ENCODE data around the gene JPT2.

JPT2 gene, protein sequence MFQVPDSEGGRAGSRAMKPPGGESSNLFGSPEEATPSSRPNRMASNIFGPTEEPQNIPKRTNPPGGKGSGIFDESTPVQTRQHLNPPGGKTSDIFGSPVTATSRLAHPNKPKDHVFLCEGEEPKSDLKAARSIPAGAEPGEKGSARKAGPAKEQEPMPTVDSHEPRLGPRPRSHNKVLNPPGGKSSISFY

DNA sequence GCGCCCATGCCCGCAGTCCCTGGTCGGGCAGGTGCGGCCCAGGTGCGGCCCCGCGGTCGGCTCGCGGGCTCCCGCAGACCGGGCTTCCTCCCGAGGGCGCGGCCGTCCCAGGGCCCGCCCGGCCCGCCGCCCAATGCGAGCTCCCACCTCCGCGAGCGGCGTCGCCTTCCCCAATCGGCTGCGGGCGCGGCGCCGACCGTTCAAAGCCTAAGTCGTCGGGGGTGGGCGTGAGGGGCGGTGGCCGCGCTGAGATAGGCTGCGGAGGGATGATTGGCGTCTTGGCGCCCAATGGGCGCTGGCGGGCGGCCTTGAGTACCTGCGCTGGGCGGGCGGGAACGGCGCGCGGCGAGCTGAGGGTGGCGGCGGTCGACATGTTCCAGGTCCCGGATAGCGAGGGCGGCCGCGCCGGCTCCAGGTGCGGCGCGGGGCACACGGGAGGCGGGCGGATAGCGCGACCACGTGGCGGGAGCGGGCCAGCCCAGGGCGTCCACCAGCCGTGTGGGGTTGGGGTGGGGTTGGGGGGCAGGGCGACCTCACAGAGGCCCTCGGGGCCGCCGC lies at the start of gene JPT2:
Gene JPT2 (plus strand): TSS at position 338 of the 558 bp plus-strand sequence. CDS start 34 bp downstream, at position 372.
- peak; percentile 98 for DNase-seq (ENCODE audit: low read depth)

DNA sequence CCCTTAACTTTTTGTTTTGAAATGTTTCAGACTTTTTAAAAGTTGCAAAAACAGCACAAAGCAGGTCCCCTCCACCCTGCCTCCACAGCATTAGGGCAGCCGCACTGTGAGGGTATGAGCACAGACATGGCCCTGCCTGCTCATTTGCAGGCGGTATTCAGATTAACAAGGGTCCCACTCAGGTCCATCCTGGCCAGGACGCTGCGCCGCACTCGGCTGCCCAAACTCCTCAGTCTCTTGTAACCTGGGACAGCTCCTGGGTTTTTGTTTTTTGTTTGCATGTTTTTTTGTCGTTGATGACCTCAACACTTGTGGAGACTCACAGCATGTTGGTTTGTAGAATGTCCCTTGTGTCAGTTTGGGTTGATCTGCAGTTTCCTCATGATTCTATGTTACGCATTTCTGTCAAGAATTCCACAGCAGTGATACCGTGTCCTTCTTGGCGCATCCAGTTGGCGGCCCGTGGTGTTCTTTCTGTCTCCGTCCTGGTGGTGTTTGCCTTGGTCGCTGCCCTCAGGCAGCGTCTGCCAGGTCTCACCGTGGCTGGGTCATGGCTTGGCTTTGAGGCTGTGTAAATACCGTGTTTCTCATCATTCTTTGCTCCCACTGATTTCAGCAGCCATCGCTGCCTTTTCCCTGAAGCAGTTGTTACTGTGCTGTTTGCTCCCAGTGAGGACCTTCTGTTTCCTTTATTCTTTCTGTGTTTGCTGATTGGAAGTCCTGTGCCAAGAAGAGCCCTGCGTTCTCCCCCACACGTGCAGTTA lies 47.4 kb upstream of the JPT2 start:
- DNase-seq (ENCODE audit: low read depth), result no peak

DNA sequence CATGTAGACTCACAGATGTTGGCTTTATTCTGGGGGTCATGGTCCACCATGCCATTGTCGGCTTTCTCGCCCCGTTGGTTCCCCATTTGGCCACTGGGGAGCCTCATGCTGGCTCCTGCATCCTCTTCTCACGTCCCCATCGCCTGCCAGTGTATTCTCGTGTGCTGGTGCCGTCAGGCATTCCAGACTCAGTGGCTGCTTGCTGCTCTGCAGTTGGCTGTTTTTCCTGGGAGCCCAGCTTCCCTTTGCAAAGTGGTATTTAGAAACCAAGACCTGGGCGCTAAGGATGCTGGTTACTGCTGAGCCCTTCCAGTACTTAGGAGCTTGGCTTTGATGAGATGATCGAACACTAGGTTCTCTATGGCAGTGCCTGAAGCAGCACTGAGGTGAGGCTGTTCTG lies 46.8 kb upstream of the JPT2 start:
- DNase-seq (ENCODE audit: low read depth), result no peak

DNA sequence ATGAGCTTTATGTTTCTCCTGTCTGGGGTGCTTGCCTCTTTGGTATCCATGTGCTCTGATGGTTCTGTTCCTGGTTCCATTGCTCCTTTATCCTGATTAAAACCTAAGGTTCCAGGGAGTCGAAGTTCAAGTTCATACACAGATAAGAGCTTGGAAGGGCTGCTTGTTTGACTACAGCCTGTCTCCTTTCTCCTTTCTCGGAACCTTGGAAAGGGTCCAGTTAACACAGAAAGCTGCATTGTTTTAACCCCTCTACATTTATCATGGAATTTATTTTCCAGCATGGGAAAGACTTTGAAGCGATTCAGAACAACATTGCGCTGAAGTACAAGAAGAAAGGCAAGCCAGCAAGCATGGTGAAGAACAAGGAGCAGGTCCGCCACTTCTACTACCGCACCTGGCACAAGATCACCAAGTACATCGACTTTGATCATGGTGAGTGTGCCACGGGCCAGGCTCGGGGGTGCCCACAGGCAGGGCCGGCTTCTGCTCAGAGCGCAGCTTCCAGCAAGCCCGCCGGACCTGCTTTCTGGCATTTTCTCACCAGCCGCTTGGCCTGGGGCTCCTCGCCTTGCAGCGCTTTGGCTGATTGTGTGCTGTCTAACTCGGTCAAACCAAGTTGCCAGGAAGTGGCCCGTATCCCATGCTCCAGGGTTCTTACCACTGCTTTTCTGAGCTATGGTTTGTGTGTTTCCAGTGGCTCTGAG lies 46.0 kb upstream of the JPT2 start:
- no peak for DNase-seq (ENCODE audit: low read depth)

DNA sequence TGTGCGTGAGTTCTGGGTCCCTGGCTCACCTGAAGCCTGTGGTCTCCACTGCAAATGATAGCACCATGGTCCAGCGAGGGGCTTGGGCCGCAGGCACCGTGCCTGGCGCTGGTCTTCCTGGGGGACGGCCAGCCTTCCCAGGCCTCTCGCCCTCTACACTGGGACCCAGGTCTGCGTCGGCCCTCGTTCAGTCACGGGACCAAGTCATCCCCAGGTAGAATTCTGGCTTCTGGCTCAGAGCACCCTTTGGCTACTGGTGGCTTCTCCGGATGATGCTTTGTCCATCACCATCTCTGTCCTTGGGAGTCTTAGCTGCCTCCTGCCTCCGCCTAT lies 45.5 kb upstream of the JPT2 start:
- DNase-seq (ENCODE audit: low read depth), result no peak

DNA sequence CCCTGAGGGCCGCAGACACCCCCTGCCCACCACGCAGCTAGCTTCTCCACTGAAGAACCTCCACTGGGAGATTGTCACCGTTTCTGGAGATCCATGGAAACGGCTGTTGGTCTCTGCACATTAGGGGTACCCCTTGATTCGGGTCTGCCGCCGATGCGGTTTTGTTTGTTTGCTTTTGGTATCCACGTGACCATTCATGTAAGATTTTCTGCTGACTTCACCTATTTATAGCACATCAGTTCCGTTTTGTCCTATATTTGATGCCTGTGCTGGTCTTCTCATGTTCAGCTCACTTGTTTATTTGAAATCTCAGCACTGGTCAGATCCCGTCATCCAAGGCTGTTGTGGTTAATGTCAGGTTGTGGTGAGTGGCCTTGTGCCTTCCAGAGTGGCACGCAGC lies 44.8 kb upstream of the JPT2 start:
- no peak for DNase-seq (ENCODE audit: low read depth)

DNA sequence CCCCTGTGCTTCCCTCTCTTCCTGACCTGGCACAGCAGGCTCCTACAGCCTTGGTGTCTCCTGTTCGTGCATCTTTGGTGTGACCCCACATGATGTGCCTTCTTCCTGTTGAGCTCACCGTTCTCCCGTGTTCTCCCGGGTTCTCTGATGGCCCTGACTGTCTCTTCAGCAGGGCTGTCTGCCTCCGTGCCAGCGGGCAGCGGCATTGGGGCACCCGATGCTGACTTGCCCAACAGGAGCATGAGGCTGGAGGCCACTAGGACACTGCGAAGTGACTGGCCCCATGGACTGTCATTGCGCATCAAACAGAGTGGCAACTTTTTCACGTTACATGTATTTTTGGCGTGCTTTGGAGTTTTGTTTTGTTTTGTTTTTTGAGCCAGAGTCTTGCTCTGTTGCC lies 43.5 kb upstream of the JPT2 start:
- no peak for DNase-seq (ENCODE audit: low read depth)

DNA sequence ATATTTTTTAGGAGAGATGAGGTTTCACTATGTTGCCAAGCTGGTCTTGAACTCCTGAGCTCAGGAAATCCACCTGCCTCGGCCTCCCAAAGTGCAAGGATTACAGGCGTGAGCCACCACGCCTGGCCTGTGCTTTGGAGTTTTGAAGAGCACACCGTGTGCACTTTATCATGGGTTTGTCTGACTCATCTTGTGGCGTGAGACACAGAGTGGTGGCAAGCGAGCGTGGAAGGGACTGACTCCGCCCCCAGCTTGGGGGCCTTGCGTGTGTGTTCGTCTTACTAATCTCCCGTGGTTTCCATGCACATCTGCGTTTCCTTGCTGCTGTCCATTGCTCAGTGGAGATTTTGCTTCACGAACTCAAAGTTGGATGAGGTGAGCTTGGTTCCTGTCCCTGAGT lies 43.0 kb upstream of the JPT2 start:
- no peak for DNase-seq (ENCODE audit: low read depth)

DNA sequence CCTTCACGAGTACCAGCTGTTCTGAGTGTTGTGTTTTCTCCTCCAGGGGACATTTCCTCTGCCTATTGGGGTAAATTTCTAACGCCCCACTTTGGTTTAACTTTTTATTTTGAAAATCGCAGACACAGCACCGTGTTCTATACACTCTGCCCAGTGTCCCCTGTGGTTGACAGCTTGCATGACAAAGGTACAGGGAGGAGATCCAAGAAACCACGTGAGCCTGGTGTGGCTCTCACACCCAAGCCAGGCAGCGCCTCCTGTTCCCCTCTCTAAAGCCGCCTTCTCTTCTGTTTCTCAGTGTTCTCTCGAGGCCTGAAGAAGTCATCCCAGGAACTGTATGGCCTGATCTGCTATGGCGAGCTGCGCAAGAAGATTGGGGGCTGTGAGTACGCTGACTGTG lies 40.6 kb upstream of the JPT2 start:
- DNase-seq (ENCODE audit: low read depth), result no peak

DNA sequence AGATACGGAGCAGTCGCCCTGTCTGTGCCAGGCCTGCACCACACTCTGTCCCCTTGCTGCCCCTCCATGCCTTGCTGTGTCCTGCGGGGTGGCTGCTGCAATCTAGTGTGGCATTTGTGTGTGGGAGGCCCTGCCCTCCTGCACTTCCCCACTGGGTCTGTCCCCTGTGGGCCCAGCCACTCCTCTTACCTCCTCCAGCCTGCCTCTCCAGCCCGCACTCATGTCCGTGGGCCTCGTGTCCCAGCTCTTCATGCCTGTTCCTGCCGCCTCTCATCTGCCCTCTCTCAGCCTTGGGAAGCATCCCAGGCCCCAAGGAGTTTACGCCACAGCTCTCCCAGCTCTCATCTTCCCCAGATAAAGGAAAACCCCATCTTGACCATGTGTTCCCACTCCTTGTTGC lies 39.3 kb upstream of the JPT2 start:
- no peak for DNase-seq (ENCODE audit: low read depth)

DNA sequence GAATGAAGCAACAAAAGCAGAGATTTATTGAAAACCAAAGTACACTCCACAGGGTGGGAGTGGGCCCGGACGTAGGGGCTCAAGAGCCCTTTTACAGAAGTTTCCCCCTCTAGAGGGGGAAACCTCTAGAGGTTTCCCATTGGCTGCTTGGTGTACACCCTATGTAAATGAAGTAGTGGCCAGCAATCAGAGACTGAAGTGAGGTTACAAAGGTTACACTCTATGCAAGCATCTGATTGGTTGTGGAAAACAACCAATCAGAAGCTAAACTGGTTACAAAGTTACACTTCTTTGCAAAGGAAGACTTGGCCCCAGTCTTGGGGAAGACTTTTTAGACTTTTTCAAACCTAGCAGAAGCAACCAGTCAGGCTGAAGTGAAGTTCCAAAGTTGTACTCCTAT lies 38.8 kb upstream of the JPT2 start:
- DNase-seq (ENCODE audit: low read depth), result no peak

DNA sequence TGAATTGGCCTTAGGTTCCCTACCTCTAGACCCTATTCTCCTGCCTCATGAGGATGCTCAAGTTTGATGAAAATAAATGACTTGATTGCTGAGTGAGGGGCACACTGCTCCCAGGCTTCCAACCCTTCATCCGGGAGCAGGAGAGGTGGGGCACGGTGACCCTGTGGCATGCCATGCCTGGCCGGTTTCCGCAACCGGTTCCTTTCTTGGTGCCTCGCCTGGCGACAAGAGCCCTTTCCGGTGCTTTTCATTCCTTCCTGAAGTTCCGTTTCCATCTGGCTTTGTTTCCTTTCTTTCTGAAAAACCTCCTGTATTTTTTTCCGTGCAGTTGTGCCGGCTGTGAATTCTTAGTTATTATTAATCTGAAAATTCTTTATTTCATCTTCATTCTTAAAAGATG lies 38.2 kb upstream of the JPT2 start:
- DNase-seq (ENCODE audit: low read depth), result no peak

DNA sequence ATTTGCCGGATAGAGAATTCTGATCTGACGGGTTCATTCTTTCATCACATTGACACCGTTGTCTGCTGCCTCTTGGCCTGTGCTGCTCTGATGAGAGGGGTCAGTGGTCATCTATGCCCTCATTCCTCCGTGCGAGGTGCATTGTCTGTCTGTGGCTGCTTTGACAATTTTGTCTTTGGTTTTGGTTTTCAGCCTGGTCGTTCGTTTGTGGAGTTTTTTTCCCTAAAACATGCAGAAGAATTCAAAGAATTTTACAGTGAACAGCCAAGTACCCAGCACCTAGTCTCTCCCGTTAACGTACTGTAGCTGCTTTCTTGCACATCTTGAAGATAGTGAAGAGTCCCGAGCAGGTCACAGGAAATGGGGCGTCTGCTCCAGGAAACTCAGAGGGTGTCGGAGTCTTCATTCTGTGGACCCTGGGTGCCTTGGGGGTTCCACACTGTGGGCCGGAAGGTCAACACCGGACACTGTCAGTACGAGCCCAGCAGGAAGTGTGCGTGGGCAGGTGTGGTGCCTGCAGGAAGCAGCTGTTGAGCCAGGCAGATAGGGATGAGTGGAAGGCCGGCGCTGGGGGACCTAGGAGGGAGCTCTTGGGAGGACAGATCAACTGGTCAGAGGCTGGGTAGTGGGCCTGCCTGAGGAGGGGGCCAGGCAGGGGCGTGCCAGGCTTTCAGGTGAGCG lies 37.7 kb upstream of the JPT2 start:
- DNase-seq (ENCODE audit: low read depth), result no peak

DNA sequence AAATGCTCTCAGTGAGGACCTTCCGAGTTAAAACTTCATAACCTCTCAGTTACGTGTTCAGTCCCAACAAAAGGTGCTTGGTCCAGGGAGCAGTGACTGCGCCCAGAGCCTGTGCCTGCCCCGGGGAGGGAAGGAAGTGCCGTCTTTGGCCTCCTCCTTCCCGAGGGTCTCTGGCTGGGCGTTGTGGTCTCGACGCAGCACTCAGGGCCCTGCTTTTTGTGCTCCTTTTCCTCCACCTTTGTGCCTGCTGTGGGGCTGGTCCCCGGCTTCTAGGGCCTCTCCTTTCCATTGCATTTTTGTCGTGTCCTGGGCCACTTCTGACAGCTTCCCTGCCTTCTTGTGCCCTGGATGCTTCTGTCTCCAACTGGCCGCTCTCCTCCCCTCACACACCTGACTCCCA lies 36.8 kb upstream of the JPT2 start:
- no peak for DNase-seq (ENCODE audit: low read depth)

DNA sequence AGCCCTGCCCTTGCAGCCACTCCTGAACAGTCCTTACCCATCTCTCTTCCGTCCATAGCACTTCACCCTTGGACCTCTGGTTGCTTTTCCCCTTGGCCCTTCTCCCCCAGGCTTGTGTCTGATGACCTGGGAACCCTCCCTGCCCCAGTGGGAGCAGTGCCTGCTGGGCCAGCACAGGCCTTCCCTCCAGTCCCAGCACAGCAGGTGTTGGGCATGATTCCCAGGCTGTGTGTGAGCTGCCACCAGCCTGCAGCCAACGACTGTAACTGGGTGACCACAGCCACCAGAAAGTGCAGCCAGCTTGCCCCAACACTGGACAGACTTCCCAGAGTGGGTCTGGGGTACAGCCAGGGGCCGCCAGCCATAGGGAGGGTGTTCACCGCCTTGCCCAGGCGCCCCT lies 35.9 kb upstream of the JPT2 start:
- no peak for DNase-seq (ENCODE audit: low read depth)

DNA sequence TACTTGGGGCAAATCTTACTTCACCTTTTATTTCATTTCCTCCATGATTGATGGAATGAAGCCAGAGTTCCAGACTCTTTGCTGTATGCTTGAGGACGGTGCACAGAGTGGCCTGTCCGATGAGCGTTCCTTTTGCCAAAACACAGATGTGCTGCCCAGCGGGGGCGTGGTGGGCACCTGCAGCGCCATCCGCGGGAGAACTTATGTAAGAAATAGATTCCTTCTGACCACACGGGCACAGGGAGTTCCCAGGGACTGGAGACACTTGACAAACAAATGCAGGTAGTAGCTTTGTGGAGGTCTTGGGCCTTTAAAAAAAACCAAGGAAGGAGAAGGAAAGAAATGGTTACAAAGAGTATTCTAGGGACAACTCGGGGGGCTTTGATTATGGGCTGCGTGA lies 35.3 kb upstream of the JPT2 start:
- DNase-seq (ENCODE audit: low read depth), result no peak

DNA sequence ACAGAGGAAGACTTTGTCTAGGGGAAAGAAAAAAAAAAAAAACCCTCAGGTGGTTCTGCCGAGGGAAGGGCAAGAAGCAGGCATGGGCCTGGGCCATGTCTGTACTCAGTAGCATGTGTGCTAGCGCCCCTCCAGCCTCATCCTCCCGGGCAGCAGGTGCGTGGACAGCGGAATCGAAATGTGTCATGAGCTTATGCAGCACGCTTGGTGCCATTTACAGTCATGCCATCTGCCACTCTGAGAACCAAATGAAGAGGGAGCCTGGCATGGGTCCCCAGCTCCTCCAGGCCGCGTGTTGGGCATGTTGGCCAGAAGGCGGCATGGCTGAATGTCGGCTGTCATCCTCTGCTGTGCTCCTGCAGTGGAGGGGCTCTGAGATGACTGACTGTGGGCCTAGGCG lies 34.6 kb upstream of the JPT2 start:
- DNase-seq (ENCODE audit: low read depth), result no peak

DNA sequence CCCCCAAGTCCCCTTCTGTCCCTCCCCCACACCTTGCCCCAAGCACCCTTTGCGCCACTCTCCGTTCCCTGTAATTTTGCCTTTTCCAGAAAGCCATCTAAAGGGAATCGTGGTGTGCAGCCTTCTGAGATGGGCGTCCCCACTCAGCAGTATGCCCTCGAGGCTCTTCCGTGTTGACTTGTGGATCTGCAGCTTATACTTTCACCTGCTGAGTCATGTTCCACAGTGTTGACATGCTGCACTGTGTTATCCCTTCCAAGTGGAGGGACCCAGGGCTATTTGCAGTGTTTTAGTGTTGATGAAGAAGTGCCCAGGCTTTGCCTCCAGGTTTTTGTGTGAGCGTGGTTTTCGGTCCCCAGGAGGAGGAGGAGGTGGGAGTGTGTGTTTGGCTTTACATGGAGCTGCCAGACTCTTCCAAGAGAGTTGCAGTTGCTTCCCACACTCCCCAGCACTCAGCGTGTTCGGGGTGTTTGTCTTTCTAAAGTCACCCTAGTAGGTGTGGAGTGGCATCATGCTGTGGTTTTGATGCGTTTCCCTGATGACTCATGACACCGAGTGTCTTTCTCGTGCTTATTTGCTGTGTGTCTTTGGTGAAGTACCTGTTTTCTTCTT lies 32.1 kb upstream of the JPT2 start:
- peak; percentile 64 for DNase-seq (ENCODE audit: low read depth)

DNA sequence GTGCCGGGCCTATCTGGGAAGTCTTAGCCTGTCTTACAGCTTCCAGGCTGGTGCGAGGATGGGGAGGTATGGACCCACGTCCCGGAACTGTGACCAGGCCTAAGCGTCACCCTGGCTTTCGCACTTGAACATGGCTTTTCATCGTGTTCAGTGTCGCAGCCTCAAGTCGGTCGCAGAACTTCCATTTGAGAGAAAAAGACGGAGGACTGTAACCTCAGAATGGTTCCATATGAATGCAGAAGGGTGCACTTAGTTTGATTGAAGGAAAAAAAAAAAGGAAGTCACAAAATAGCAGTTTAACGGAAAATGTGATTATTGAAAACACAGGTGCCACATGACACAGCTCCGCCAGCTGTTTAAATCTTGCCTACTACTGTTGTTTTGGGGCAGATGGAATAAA lies 30.2 kb upstream of the JPT2 start:
- DNase-seq (ENCODE audit: low read depth), result no peak

DNA sequence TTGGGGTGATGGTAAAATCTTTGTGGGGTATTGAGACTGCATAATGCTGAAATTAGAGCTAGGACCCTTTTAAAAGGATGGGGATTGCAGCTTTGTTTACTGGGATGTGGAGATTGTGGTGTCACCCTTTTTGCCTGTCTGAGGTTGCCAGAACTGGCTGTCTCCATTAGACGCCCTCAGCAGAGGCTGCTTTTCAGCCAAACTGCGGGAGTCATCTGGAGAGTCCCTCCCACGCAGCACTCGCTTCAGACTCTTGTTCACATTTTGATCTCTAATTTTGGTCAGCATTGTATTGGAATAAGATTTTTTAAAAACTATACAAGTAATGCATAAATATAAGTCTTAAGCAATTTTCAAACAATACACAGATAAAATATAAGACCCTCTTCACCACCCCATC lies 27.9 kb upstream of the JPT2 start:
- no peak for DNase-seq (ENCODE audit: low read depth)

DNA sequence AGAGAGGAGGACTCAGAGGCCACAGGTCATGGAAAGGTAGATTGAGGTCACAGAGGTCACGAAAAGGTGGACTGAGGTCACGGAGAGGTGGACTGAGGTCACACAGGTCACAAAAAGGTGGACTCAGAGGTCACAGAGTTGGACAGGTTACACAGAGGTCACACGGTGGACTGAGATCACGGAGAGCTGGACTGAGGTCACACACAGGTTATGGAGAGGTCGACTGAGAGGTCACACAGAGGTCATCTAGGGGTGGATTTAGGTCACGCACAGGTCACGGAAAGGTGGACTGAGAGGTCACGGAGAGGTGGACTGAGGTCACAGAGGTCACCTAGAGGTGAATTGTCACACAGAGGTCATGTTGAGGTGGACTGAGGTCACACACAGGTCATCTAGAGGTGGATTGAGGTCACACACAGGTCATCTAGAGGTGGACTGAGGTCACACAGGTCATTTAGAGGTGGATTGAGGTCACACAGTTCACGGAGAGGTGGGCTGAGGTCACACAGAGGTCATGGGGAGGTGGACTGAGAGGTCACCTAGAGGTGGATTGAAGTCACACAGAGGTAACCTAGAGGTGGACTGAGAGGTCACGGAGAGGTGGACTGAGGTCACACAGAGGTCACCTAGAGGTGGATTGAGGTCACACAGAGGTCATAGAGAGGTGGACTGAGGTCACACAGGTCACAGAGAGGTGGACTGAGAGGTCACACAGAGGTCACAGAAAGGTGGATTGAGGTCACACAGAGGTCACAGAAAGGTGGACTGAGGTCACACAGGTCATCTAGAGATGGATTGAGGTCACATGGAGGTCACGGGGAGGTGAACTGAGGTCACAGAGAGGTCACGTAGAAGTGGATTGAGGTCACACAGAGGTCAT lies 26.7 kb upstream of the JPT2 start:
- DNase-seq (ENCODE audit: low read depth), result no peak

Measured in iris pigment epithelial cell (primary cell).